GM19043 (cell line): ENCODE measurements around the gene CYB561.
A peak's percentile ranks its signal among the peaks of the same experiment; 100 is the strongest.

Experiments
- ATAC-seq: cut with Tn5 transposase; IDR thresholded peaks from one replicate; pipeline ENCODE4 v1.9.1; 2021; ENCODE audit warnings: low read depth; ENCODE audit not compliant: unreplicated experiment

Gene CYB561

DNA sequence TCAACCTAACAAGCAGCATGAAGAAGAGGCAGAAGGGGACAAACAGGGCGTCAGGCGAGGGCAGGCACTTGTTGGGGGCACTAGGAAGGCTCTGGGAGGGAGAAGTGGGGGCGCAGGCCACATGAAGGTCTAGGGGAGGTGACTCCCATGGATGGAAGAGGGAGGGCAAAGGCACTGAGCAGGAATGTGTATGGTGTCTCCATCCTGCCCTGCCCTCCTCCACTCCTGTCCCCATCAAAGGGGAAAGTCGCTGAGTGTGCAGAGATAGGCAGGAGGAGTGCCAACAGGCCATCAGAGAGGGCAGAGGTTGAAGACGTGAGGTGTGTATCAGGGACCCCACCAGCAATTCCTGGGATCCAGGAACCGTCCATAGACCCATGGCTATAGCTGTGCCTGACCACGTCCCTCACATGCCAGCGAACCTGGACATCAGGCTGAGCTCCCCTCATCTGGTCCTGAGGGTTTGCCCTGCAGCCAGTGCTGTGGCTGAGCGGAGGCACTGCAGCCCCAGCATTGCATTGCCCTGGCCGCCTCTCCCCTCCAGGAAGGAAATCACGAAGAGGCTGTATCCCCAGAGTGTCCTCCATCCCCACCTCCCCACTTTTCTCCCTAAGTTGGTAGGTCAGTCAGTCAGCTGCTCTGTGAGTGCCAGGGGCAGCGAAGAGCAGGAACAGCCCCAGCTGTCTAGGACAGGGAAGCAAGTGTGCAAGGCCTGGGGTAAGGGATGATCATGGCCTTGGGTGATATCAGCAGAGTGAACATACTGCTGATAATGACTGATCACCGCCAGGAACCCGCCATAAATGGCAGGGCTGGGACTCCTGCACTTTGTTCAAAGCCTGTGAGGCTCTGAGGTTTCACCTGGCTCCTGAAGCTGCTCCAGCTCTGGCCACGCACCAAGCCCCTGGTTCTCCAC lies 6.2 kb upstream of the CYB561 start:
- ATAC-seq = no peak

DNA sequence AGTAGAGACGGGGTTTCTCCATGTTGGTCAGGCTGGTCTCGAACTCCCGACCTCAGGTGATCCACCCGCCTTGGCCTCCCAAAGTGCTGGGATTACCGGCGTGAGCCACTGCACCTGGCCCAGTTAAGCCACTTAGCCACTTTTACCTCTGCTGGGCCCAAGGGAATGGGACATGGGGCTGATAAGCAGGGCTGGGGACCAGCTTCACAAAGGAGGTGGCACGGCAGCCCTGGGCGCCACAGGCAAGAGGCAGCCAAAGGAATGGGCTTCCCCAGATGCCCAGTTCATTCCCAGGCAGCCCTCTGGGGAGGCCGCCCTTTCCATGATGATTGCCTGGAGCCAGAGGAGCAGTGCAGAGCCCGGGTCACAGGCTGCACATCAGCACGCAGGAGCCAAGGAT lies 5.0 kb upstream of the CYB561 start:
- ATAC-seq = no peak

DNA sequence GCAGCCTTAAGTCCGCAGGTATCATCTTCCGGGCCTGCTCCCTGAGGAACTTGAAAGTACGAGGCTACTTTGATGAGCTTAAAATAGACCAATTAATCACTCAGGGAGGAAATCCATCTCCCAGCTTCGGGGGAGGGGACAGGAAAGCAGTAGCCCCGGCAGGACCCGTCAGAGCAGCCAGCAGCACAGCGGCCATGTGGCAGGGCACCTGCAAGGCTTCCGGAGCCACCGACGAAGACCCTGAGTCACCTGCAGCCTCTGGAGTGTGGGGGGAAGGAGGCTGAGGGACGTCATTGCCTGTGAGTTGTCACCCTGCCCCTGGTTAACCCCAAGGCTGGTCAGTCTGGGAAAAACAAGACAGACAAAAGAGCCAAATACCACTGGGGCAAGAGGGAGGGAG lies 4.4 kb upstream of the CYB561 start:
- no peak for ATAC-seq

DNA sequence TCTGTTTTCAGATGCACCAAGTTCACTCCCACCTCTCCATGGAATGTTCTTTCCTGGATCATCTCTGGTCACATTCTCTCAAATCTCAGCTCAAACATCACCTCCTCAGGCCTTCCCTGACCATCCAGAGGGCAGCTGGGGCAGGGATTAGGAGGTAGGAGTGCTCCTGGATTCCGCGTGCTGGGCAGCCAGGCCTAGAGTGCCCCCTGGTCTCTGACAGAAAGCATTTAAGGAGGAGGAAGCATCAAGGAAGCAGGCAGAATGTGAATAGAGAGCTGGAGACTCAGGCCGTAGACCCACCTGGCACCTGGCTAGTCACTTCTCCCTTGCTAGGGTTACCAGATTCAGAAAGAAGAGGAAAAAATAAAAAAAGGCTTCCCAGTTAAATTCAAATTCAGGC lies 2.5 kb upstream of the CYB561 start:
- no peak for ATAC-seq

DNA sequence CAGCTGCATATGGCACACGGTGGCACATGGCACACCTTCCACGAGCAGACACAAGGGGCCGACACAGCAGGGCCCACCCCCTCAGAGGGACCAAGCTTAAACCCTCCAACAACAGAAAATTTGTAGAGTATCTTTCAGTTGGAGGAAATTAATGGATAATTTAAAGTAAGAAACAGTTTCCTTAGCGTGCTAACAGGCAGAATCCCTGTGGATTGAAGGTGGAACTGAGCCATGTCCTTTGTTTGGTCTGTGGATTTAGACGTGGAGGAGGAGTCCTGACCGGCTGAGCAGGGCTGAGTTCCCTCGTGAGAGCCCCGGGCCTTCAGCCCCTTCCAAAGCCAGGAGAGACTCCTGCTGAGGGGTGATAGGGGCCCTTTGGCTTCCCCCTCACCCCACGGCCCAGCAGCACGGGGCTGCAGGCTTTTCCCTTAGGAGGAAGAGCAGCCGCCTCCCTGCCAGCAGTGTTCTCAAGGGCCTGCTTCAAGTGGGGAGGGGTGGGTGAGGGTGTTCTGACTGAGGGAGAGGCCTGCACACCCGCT lies 1.4 kb upstream of the CYB561 start:
- ATAC-seq = no peak

DNA sequence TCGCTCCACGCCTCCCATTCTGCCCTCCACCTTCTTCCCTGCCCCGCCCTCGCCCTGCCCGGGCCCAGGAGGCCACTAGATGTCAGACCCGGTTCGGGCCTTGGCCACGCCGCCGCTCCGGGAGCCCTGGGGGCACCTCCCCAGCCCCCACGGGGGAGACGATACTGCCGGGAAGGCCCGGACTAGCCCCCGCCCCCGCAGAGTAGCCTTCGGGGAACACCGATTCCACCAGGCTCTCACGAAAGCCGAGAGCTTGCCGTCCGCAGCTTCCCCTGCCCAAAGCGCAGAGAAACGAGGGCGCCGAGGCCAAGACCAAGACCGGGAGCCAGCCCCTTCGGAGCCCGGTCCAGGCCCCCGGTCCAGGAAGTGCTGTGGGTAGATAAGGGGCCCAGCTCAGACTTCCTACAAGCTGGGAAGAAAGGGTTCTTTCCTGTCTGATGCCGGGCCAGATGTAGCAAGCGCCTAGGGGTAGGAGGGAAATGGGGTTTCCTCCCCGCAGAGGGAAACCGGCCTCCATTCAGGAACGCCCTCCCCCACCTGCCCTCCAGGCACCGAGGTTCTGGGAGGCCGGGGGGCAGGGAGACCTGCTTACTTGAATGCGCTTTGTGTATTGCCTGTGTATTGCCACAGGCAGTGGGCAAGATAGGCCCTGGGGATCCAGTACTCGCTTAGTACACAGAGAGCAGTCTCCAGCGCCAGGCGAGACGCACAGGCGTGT lies 806 bp upstream of the CYB561 start:
- ATAC-seq = peak; percentile 22

DNA sequence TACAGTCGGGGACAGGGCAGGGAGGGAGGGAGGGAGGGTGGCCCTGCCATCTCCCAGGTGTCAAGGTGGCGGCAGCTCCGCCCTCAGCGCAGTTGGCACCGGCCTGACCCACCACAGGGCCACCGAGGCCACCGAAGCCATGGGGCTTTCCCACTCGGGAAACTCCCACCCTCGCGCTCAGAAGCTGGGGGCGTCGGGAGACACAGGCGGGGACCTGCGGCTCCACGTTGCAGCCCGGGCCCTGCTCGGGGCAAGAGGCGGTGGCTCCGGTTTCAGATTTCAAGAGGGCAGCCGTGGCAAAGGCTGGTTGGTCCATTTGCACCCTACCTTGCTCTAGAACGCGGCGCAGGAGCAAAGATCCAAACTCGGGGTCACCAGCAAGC lies 544 bp downstream of the CYB561 start:
- no peak for ATAC-seq

DNA sequence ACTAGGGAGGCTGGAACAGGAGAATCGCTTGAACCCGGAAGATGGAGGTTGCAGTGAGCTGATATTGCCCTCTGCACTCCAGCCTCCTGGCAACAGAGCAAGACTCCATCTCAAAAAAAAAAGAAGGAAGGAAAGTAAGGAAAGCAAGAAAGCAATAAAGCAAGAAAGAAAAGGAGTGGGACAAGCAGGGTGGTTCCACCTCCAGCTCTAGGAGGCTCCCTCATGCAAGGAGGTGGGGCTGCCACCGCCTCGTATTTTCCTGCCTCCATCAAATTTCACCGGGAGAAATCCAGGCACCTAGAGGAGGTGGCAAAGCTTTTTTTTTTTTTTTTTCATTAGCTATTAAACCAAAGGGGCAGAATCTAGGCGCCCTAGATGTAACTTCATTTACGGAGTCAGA lies 1.0 kb downstream of the CYB561 start:
- ATAC-seq = no peak

DNA sequence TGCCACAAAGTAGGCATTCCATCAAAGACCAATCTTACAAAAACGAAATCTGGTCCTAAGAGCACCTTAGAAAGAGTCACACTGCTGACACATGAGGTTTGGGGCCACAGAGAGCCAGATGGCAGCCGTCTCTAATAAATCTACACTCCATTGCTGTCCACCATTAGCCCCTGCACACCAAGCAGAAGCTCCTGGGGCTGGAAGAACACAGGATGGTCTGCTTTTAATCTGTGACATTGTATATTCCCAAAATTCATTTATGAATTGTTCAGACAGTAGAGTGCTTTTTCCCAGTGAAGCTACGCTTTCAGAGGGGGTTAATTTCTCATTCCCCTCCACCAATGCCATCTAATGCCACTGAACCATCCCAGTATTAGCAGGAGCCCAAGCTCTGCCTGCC lies 1.6 kb downstream of the CYB561 start:
- ATAC-seq = no peak

DNA sequence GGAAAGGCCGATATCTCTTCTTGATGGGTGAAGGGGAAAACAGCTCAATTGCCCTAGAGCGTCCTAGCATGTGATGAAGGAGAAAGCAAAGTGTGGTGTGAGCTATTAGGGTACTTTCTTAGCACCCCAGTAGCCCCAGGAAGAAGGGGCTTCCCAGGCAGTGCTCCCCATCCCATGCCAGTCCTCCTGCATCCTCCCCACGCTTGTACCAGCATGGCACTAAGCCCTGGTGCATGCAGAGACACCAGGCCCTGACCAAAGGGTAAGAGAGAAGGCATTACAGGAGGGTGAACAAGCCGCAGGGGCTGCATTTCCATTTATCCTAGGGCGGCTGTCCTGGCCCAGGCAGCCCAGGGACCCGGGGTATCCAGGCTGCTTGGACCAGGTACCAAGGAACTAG lies 3.1 kb downstream of the CYB561 start:
- no peak for ATAC-seq

DNA sequence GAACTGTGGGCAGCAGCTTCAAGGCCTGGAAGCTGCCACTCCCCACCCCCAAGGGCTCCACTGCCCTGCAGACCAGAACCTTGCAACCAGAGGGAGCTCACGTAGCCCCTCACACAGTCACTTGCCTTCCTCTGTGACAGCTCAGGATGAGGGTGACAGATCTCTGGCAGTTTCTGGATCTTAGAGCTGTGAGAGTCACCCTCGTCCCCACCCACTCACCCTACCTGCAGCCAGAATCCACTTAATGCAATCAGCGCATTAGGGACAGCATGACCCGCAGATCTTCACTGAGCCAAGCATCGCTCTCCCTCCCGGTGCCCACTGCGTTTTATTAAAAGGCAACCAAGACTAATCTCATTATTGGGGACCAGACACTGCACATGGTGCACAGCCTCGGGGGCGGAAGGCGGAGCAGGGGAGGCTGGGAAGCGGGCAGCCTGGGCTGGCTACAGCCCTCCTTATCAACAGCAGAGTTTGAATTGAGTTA lies 3.5 kb downstream of the CYB561 start:
- ATAC-seq = no peak

DNA sequence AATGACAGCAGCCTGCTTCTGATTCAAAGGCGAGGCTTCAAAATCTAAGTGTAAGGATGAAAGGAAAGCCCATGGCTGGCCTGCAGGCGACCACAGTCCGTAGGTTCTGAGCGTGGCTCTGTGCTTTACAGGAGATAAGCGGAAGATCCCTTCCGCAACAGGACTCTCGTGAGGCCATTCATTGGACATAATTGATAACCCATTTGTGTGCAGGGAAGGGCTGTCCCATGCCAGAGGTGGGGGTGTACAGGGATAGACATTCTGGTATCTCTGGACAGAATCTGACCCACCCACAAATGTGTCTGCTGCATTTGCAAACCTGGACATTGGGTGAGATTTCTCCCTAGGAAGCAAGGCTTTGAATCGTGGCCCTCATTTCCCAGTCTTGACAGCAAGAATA lies 4.0 kb downstream of the CYB561 start:
- no peak for ATAC-seq

DNA sequence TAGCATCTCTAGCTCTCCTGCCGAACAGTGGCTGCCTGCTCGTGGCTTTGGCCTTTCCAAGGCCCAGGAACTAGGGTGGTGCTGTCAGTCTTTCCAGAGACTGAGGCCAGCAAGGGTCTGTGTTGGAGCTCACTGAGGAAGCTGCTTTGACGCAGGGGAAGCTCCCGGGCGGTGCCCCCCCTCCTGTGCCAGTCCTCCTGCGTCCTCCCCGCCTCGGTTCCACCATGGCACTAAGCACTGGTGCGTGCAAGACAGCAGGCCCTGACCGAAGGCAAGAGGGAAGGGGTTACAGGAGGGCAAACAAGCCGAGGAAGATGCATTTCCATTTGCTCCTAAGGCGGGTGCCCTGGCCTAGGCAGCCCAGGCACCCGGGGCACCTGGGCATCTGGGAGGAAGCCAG lies 4.5 kb downstream of the CYB561 start:
- ATAC-seq = no peak

DNA sequence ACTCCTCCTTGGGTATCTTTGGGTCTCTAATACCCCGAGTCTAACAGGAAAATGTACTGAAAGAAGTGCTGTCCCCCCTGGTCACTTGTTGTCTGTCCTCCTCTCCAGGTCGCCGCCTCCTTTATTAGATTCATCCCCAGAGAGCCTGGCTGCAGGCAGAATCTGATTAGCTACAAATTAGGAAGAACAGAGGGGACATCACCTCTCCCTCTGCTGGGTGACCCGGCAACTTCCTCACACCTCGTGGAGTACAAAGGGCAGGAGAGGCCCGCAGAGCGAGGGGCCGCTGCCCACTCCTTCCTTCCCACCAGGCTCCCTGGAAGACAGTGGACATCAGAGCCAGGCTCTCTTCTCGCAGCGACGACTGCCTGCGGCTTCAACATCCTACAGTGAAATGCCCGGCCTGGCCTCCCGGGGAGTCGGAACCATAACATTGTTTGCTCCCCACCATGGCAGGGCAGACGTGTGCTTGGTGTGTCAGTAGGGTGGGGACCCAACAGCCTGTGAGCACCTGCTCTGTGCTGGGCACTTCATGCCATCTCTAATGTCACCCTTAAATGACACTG lies 5.3 kb downstream of the CYB561 start:
- no peak for ATAC-seq

DNA sequence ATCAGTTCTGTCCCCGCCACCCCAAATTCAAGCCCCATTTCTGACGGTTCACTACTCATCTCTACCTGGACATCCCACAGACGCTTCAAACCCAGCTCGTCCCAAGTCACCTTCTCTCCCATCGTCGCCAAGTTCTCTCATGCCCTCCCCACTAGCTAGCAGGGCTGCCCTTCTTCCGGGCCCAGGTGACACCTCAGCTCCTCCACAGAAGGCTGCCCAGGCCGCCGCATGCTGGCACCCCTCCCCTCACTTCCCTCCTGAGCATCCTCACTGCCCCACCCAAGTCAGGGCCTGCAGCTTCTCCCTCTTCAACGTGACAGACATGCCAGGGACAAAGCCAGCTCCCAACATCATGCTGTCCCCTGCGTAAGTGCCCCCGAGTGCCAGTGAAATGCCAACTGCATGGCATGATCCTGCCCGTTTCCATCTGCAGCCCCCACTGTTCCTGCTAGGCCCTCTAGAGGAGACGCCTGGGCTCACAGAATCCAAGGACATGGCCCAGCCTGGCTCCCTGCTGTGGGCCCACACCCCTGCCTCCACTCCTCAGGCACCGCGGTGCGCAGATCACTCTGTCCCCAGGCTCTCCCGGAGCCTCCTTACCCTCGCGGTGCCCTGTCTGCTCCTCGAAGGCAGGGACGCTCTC lies 5.9 kb downstream of the CYB561 start:
- ATAC-seq = no peak

DNA sequence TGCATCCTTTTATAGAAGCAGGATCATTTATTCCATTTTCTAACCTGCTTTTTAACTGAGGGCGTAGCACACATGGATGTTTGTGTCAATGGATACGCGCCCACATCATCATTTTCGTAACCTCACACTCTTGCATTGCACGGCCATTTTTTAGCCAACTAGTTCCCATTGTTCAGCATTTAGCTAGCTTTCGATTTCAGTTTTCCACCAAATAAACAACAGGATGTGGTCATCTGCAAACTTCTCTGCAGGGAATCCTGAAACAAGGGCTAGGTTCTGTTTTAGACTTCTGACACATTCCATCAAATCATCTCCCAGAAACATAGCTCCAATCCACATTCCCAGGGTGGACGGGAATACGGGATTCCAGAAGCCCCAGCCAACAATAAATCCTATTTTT lies 6.4 kb downstream of the CYB561 start:
- ATAC-seq = no peak

DNA sequence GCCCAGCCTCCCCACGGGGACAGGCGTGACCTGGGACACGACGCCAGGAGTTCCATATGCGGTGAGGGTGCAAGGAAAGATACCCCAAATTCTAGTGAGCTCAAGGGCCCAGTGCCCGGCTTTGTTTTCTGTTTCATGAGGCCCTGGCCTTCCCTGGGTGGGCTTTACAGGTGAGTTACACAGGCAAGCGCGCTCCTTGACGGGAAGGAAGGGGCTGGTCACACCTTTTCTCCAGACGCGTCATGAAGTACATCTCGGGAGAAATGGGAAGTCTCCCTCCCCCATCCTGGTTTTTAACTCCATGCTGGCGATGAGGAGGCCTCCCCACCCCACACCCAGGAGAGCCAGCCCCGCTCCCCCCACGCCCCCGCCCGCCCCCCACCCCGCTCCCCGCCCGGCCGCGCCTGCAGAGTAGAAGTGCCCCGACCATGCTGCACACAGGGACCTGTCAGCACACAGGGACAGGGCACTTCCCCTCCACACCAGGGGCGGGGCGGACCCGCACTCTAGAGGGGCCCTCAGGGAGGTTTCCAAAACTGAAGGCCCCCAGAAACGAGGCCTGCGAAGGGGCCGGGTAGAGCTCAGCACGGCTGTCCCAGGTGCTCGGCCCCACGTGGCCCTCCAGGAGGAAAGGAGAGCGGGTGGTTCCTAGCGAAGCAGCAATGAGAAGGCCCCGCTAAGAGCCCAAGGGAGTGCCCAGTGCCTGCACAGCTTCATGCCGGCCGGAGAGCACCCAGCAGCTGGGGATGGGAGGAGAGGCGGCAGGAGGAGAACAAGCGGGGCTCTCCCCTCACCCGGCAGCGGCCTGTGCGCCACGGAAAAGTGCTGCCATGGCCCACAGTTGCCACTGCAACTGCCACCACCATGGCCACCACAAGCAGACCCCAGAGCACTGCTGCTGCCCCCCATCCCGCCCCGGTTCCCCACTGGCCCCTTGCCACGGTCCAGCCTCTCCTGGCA lies 7.7 kb downstream of the CYB561 start:
- ATAC-seq = no peak

DNA sequence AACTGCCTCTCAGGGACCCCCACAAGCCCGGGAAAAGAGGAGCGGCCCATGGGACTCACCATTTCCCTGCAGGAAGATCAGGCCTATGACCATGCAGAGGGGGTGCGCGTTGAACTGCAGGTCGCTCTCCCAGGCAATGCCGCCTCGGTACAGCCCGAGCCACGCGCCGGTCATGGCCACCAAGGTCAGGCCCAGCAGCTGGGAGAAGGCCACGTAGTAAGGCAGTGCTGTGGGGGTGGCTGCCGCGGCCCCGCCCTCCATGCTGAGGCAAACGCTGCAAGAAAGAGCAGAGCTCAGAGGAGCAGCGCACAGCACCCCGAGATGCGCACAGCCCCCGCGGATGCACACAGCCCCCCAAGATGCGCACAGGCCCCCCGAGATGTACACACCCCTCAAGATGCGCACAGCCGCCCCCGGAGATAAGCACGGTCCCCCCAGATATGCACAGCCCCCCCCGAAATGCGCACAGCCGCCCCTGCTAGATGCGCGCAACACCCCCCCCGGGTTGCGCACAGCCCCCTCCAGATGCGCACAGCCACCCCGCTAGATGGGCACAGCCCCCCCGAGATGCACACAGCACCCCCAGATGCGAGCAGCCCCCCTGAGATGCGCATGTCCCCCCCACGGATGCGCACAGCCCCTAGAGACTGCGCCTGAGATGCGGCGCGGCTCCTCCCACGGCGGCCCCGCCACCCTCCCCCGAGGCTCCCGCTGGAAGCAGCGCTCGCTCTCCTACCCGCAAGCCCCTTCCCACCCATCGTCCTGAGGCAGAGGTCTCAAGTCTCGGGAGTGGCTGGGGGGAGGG lies 8.6 kb downstream of the CYB561 start:
- ATAC-seq = no peak
